Upper lobe of right lung (tissue), 1 donor: Measurements from ENCODE around the gene COQ3. TPM values are rescaled to one million over a fixed set of nuclear protein-coding genes. Genes with fewer than 3 reads are reported as not detected.

Experiments used
- ATAC-seq: fragments of 200-7000 bp; cut with Tn5 transposase; one replicate; pipeline ENCODE4 v1.9.1; 2020; ENCODE audit warnings: mild to moderate bottlenecking, moderate library complexity
- DNase-seq: peaks from one replicate; pipeline ENCODE4 v3.0.0-alpha.2; 2020
- H3K27ac ChIP-seq: fragments of 200-600 bp; one replicate; pipeline ENCODE4 v1.8.0; 2022
- H3K27me3 ChIP-seq: fragments of 200-600 bp; one replicate; pipeline ENCODE4 v1.8.0; 2022; ENCODE audit warnings: mild to moderate bottlenecking
- H3K36me3 ChIP-seq: fragments of 200-600 bp; one replicate; pipeline ENCODE4 v1.8.0; 2022
- H3K4me1 ChIP-seq: fragments of 200-600 bp; one replicate; pipeline ENCODE4 v1.8.0; 2022
- H3K4me3 ChIP-seq: fragments of 200-600 bp; one replicate; pipeline ENCODE4 v1.8.0; 2022; ENCODE audit warnings: mild to moderate bottlenecking
- H3K9me3 ChIP-seq: fragments of 200-600 bp; one replicate; pipeline ENCODE4 v1.8.0; 2022
- CTCF ChIP-seq: fragments of 200-600 bp; IDR thresholded peaks from one replicate; pipeline ENCODE4 v1.8.0; 2022; ENCODE audit warnings: antibody characterized with exemption
- intact Hi-C: fragments of 100-400 bp; cut with DNase I; formaldehyde crosslinking; loops from one replicate; pipeline ENCODE4 v1.11.0; 2022
- total RNA-seq: library from RNA; stranded (reverse); fragmentation: NEBNext Ultra II Directional; extraction: Animal tissue kit (Norgen Biotek cat#: 25700); gene quantifications from one replicate; pipeline ENCODE4 v1.2.1, GENCODE V29; 2021
- donor health status: DM: no; HTN: yes; CAD: no; lungs with severe emphysema.

COQ3 gene
- total RNA-seq, 1 donor from 2014 or later, result 3.9 TPM

- peak overlapping the region; percentile 56 for H3K4me3 ChIP-seq
- H3K4me1 ChIP-seq, result no peaks in the 10 kb centered on the region
- DNase-seq (no peak), ATAC-seq (no peak)
- no peak overlapping the region for H3K27ac ChIP-seq
- H3K27me3 ChIP-seq, result peaks cover 35% of the 10 kb centered on the region
- no peaks in the 10 kb centered on the region for H3K36me3 ChIP-seq
- H3K9me3 ChIP-seq, result no peaks in the 10 kb centered on the region
- intact Hi-C loops, result no loop called here
- TF ChIP-seq CTCF, result no peak
Observed at GRCh38 chr6:99348288-99349170, 45.5 kb downstream of the COQ3 start.

DNA sequence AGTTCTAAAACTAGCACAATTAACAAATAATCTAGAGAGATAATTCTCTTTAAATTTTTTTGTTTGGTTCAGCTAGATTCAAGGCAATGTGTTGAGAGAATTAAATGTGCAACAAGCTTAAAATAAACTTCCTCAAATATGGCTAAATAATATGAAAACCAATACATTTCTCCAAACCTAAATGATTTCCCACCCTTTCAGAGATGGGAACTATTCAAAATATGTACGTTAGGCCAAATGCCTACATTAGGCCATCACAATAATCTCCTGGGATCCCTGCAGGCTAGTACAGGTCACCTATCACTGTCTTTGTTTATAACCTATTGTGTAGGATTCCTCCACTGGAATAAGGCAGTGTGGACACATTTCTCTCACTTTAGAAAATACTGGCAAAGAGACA lies 46.2 kb downstream of the COQ3 start:
- no peak for ATAC-seq
- Histone ChIP-seq H3K9me3 (no peaks in the 10 kb centered on the region), H3K27ac (no peak overlapping the region), H3K4me1 (no peaks in the 10 kb centered on the region), H3K36me3 (no peaks in the 10 kb centered on the region), H3K4me3 (no peak overlapping the region), H3K27me3 (peaks cover 29% of the 10 kb centered on the region)
- no peak for DNase-seq
- TF ChIP-seq CTCF, result no peak
- intact Hi-C loops, result no loop called here

DNA sequence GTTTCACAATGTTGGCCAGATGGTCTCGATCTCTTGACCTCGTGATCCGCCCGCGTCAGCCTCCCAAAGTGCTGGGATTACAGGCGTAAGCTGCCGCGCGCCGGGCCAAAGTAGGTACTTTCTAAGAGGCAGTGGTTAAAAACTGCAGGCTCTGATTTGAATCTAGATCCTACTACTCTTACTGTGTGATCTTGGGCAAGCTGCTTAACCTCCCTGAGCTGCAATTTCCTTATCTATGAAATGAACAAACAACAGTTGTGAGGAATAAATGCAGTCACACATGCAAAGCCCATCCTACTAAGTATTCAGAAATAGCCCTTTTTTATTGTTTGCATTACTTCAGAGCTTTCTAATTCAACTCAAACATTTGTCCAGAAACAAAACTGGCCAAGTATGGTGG lies 47.4 kb downstream of the COQ3 start:
- TF ChIP-seq CTCF, result no peak
- peaks cover 27% of the 10 kb centered on the region for H3K27me3 ChIP-seq
- H3K4me1 ChIP-seq, result no peaks in the 10 kb centered on the region
- no peak overlapping the region for H3K4me3 ChIP-seq
- no peak for ATAC-seq
- intact Hi-C loops, result no loop called here
- H3K9me3 ChIP-seq, result no peaks in the 10 kb centered on the region
- H3K27ac ChIP-seq, result no peak overlapping the region
- DNase-seq, result no peak
- H3K36me3 ChIP-seq, result no peaks in the 10 kb centered on the region

DNA sequence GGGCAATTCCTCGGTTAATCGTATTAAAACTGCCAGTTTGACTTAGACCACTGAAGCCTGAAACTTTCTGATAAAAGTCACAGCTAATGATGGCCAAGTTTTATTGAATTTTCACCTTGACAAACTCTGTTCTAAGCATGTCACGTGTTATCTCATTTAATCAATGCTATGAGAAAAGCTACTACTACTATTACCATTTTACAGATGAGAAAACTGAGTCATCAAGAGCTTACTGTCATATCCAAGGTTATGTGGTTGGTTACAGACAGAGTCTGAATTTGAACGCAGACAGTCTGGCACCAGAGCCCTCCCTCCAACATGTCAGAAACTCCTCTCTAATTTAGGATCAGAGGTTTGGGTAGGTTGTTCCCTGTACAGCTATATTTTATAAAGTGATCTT lies 48.8 kb downstream of the COQ3 start:
- H3K9me3 ChIP-seq, result no peaks in the 10 kb centered on the region
- ATAC-seq (no peak), DNase-seq (no peak)
- no peak for TF ChIP-seq CTCF
- no peaks in the 10 kb centered on the region for H3K4me1 ChIP-seq
- H3K36me3 ChIP-seq, result no peaks in the 10 kb centered on the region
- H3K4me3 ChIP-seq, result no peak overlapping the region
- no peak overlapping the region for H3K27ac ChIP-seq
- peaks cover 14% of the 10 kb centered on the region for H3K27me3 ChIP-seq
- intact Hi-C loops, result no loop called here

GRCh38 chr6:99344289-99344688 lies 49.7 kb downstream of the COQ3 start:
- intact Hi-C loops, result no loop called here
- peak; percentile 55 for ATAC-seq
- no peak for DNase-seq
- TF ChIP-seq CTCF, result no peak
- Histone ChIP-seq H3K27me3 (peaks cover 7% of the 10 kb centered on the region), H3K9me3 (no peaks in the 10 kb centered on the region), H3K27ac (no peak overlapping the region), H3K36me3 (no peaks in the 10 kb centered on the region), H3K4me3 (no peak overlapping the region), H3K4me1 (no peaks in the 10 kb centered on the region)
